Measurements from ENCODE around the gene NDUFAF2. TPM values are rescaled to one million over a fixed set of nuclear protein-coding genes. Genes with fewer than 3 reads are reported as not detected.
A peak's percentile ranks its signal among the peaks of the same experiment; 100 is the strongest.

The NDUFAF2 gene
- total RNA-seq, 2 experiments from 2014 or later: 41.2 to 46.6 TPM

- no peak overlapping the region for H3K4me3 Mint-ChIP-seq
- POLR2A ChIA-PET: no interaction called here
- intact Hi-C loops (cut with micrococcal nuclease): no loop called here
- H3K36me3 Mint-ChIP-seq (ENCODE audit: low read depth): peaks cover 19% of the 10 kb centered on the region
- H3K27me3 Mint-ChIP-seq: no peaks in the 10 kb centered on the region
- no peak for TF ChIP-seq CTCF (IDR thresholded peaks at IDR 0.05)
- CTCF ChIA-PET: no interaction called here
- peaks cover 21% of the 10 kb centered on the region for H3K9me3 Mint-ChIP-seq
- ATAC-seq (no peak), DNase-seq (no peak)
- H3K4me1 Mint-ChIP-seq (ENCODE audit: low read depth): peaks cover 2% of the 10 kb centered on the region
- H3K27ac Mint-ChIP-seq: no peak overlapping the region
Measured at GRCh38 chr5:61148515-61148914, 203.5 kb downstream of the NDUFAF2 start.

- peaks cover 2% of the 10 kb centered on the region for H3K4me1 Mint-ChIP-seq (ENCODE audit: low read depth)
- DNase-seq (no peak), ATAC-seq (no peak)
- no peaks in the 10 kb centered on the region for H3K27me3 Mint-ChIP-seq
- POLR2A ChIA-PET: interaction anchor here (0.6 kb wide), 1 partner anchor 33 kb away, joined by 3 read pairs; no protein-coding TSS in a partner anchor
- intact Hi-C loops (cut with micrococcal nuclease): no loop called here
- no peak for TF ChIP-seq CTCF (IDR thresholded peaks at IDR 0.05)
- no peak overlapping the region for H3K27ac Mint-ChIP-seq
- CTCF ChIA-PET: no interaction called here
- H3K9me3 Mint-ChIP-seq: peaks cover 22% of the 10 kb centered on the region
- H3K36me3 Mint-ChIP-seq (ENCODE audit: low read depth): peaks cover 37% of the 10 kb centered on the region
- H3K4me3 Mint-ChIP-seq: no peak overlapping the region
Measured at GRCh38 chr5:61151893-61152292, 206.9 kb downstream of the NDUFAF2 start.

- peaks cover 34% of the 10 kb centered on the region for H3K4me1 Mint-ChIP-seq (ENCODE audit: low read depth)
- ATAC-seq: no peak
- intact Hi-C loops (cut with micrococcal nuclease): no loop called here
- POLR2A ChIA-PET: no interaction called here
- H3K36me3 Mint-ChIP-seq (ENCODE audit: low read depth): peaks cover 68% of the 10 kb centered on the region
- no peak for DNase-seq
- H3K27ac Mint-ChIP-seq: no peak overlapping the region
- TF ChIP-seq CTCF (IDR thresholded peaks at IDR 0.05): no peak
- H3K27me3 Mint-ChIP-seq: no peaks in the 10 kb centered on the region
- H3K4me3 Mint-ChIP-seq: no peak overlapping the region
- peaks cover 10% of the 10 kb centered on the region for H3K9me3 Mint-ChIP-seq
- CTCF ChIA-PET: interaction anchor here (1.5 kb wide), 1 partner anchor 16 kb away, joined by 3 read pairs; no protein-coding TSS in a partner anchor
Measured at GRCh38 chr5:61159070-61159469, 214.1 kb downstream of the NDUFAF2 start.

- ChIA-PET POLR2A (no interaction called here), CTCF (no interaction called here)
- ATAC-seq (no peak), DNase-seq (no peak)
- Mint-ChIP-seq H3K27me3 (no peaks in the 10 kb centered on the region), H3K27ac (peak overlapping the region; percentile 68), H3K36me3 (ENCODE audit: low read depth) (peaks cover 60% of the 10 kb centered on the region), H3K4me1 (ENCODE audit: low read depth) (peaks cover 34% of the 10 kb centered on the region), H3K4me3 (no peak overlapping the region), H3K9me3 (peaks cover 8% of the 10 kb centered on the region)
- intact Hi-C loops (cut with micrococcal nuclease): no loop called here
- TF ChIP-seq CTCF (IDR thresholded peaks at IDR 0.05): no peak
Measured at GRCh38 chr5:61159836-61160235, 214.8 kb downstream of the NDUFAF2 start.

GRCh38 chr5:61160497-61160896, 215.5 kb downstream of the NDUFAF2 start:
- no peak for TF ChIP-seq CTCF (IDR thresholded peaks at IDR 0.05)
- Mint-ChIP-seq H3K36me3 (ENCODE audit: low read depth) (peaks cover 54% of the 10 kb centered on the region), H3K27me3 (no peaks in the 10 kb centered on the region), H3K4me3 (peak overlapping the region; percentile 95), H3K27ac (peak overlapping the region; percentile 68), H3K9me3 (peaks cover 4% of the 10 kb centered on the region), H3K4me1 (ENCODE audit: low read depth) (peaks cover 34% of the 10 kb centered on the region)
- intact Hi-C loops (cut with micrococcal nuclease): no loop called here
- ATAC-seq (no peak), DNase-seq (no peak)
- POLR2A ChIA-PET: no interaction called here
- CTCF ChIA-PET: no interaction called here
